COLO829 (cell line): ENCODE data around the gene SPAG6.
"Not testable (repeated sequence)": the region's sequence is repeated elsewhere in the genome, so short reads cannot be mapped to it uniquely, and the experiment has no call there.

ENCODE experiments used
- DNase-seq: peaks from one replicate; pipeline ENCODE4 v3.0.0; 2012; ENCODE audit warnings: low spot score

SPAG6 gene

DNA sequence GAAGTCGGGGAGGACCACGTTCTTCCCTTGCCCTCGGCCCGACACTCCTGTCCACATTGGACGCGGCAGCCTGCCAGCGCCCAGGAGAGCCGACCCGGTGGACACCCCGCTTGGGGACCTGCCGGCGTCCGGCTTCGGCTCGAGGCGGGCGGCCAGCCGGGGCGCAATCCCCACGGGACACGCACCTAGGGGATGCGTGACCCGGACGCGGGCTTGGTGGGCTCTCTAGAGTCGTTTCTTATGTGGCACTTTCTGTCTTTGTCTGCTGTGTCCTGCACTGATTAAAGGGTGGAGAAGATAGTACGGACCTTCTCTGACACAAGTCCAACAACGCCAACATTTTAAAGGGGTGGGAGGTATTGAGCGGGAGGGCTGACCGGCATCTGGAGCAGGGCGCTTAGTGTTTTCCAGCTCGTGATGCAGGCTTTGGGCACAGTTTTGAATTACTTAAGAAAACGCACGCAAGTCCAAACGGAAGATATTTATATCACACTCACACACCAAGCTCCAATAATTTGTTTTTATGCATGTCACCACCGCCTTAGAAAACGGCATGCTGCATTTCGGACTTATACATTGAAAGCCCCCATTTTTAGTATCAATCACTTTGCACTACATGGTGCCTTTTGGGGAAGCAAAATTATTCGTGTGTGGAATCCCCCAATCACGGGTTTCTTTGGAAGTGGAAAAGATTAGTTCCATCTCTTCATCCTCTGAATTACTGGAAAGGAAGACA, 3.9 kb upstream of the SPAG6 start:
- no peak for DNase-seq

DNA sequence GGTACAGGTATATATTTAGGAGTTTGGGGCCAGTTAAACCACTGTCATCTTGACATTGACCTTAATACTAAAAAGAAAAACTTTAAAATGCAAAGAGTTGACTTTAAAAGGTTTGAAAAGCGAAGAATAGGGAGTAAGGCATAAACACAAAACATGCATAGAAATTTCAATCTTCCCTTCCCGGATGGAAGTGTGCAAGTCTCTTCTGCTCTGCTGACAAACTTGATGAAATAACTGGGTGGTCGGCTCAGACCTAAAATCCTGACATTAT, 3.4 kb upstream of the SPAG6 start:
- no peak for DNase-seq

DNA sequence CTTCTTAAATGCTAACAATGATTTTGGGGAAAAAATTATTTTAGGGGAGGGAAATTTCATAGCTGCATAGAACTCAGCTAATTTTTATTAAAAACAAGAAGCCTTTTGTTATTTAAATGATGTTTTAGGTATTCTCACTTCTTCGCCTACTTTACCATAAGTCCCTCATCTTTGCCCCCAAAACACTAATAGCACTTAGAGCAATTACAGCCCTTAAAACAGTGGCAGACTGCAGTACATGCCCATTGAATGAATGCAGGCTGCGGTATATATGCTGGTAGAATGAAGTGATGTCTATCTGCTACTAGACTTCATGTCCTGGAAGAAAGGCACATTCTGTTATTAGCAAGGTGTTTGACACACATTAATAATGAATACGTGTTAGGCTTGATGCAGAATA, 2.9 kb upstream of the SPAG6 start:
- DNase-seq, result no peak

DNA sequence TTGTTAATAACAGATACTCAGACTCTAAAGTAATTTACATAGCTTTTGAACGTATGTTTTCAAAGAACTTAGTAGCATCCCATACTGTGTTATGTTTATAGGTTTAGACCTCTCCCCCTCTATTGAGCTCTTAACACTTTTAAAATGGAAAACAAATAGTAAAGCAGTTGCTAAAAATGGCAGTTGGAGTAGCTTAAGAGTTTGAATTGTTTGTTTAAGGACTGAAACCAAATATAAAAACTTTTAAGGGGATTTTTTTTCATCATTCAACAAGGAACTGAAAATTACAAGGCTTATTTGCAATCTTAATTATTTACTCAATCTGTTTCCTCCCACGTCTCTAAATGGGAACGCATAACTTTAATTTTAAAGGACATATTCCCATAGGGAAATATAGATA, 1.6 kb upstream of the SPAG6 start:
- DNase-seq, result no peak

DNA sequence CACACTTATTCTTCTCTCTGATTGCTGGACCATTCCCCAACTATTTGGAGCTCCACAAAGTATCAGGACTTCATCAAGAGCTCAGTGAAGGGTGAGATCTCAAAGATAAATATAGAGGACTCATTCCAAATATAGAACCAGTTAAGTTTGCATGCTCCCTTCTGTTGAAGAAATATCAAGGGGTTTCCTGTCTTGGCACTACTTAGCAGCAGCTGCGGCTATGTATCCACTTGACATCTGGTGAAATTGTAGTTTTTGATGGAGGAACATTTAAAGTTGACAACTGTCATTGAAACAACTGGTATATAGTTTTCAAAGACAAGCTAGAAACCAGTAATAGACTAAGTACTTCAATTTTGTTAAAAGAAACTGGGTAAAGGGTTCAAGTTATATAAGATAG, 1.0 kb upstream of the SPAG6 start:
- no peak for DNase-seq

DNA sequence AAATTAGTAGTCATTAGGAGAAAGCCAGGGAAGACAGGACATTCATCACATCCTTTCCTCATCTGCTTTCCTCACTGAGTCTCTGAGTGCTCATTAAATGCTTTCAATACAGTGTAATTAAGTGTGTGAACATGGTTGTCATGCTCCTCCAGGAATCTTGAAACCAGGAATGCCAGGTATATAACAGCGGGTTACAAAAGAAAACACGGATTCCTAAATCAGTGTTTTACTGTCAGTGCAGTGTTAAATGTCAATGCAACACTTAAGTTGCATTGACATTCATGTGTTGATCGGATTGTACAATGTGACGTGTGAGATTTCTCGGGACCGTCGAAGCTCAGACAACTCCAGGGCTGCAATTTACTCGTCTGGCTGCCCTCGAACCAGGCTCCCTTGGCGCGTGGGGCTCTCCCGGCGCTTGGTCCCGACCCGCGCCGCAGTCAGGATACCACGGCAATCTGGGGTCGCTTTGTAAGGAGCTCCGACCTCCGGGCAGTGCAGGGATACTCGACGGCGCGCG, 455 bp upstream of the SPAG6 start:
- no peak for DNase-seq

DNA sequence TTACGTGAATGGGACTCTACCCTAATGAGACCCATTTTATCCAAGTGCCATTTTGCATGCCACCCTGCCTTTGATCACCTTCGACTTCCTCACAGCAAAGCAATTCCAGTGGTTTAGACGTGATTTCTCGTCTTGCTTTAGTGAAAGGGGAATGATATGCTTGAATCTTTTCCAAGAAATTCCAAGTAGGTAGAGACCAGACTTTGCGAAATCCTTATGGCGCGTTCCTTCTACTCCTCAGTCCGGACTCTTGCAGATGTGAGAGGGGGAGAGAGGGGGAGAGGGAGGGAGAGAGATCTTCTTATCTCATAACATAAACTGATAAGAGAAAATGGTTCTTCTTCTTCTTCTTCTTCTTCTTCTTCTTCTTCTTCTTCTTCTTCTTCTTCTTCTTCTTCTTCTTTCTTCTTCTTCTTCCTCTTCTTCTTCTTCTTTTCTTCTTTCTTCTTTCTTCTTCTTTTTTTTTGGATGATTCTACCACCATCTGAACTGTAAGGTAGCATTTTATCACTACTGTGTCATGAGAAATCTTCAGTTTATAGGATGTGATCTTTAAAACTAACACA, 883 bp downstream of the SPAG6 start:
- DNase-seq, result no peak

DNA sequence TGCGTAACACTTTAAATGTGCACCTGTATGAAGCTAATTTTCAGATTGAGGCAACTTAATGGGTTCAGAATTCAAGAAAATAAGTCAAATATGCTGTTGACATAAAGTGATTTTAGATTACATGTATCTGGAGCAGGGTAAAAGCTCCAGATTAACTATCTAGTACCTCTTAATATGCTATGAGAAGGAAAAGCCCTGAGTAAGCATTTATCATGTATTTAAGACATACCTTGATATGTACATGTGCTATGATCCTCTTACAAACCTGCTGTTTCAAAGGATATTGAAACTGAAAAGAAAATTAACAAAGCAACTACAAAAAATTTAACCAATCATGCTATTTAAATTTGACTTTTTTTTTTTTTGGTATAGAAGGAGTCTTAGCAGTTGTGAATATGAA, 4.5 kb downstream of the SPAG6 start:
- DNase-seq, result no peak

DNA sequence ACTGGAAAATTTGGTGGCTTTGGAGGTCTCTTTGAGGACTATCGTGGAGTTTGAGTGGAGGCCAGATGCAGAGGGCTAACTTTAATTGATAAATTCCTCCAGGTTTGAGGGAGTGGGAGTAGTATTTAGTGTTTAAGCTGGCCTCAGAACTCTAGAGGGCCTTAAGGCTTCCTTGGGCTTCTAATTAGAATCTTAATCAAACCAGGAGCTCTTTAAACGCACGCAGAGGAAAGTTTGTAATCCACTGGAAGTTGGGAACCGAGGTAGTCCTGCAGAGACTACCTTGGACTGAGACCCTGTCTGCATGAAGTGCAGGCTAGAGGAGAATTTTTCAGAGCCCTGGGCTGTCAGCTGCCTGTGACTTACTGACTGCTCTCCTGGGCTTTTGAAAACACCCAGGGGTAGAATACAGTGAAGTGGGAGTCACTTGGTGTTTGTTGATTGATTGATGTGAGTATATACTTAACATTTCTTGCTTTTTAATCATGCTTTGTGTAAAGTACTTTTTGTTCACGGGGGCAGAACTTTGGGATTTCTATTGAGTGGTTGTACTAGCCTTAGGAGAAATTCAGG, 5.9 kb downstream of the SPAG6 start:
- no peak for DNase-seq

DNA sequence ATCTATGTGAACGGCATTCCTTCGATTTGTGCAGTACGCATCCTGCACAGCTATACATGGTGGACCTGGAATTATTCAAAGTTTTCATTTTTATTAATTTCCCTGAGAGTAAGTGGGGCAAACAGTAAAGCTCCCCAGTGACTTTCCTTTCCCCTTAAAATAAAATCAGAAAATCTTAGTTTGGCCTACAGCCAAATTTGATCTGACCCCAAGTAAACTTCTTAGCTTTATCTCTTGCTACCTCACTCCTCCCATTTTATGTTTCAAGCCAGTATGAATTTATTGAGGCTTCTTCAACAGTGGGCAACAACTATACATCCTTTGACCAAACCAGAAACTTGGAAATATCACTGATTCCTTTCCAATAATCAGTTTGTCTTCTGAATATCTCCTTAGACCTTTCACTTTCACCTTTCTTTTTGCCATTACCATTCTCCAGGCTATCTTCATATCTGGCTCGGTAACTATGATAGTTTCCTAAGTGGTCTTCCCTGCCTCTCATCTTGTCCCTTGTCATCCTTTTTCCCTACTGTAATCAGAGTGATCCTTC, 11.1 kb downstream of the SPAG6 start:
- DNase-seq, result no peak

DNA sequence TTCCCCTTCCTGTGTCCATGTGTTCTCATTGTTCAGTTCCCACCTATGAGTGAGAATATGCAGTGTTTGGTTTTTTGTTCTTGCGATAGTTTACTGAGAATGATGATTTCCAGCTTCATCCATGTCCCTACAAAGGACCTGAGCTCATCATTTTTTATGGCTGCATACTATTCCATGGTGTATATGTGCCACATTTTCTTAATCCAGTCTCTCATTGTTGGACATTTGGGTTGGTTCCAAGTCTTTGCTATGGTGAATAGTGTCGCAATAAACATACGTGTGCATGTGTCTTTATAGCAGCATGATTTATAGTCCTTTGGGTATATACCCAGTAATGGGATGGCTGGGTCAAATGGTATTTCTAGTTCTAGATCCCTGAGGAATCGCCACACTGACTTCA, 12.5 kb downstream of the SPAG6 start:
- not testable (repeated sequence) for DNase-seq

DNA sequence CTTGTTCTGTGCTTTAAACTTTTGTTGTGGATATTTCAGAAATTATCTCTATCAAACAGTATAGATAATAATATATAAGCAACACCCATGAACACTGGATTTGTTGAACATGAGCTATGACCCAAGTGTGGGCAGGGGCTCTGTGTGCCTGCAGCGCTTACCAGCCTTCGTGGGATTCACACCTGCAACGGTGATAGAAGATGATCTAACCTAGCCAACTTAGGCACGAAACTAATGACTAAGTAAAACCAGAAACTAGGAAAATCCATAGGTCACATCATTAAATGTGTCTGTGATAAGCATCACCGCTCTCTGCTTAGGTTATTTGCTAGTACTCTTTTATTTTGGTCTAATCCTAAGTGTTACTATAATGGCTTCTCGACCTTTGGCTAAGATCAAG, 18.0 kb downstream of the SPAG6 start:
- no peak for DNase-seq

DNA sequence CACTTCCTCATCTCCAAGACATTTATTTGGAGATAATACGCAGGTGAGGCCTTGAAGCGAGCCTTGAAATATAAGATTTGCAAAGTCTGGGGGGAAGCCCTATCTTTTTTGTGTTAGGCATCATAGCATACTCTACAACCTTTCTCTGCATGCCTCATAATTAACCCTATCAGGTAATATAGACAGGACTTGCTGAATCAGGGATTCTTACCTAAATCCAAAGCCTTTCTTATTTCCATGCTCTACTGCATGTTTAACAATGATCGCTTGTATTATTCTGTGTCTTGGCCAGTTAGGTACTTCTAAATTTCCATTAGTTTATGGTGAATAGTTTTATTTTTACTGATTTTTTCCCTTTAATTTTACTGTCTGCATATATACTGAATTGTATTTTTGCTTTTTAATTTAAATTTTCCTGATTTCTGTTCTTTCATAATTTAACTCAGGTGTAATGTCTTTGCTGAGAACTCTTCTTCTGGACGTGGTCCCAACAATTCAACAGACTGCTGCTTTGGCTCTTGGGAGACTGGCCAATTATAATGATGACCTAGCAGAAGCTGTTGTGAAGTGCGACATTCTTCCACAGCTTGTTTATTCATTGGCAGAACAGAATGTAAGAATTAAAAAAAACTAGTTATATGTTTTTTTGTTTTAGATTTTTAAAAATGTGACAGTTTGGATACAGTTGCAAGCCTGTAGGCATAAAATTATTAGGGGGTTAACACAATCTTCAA, 19.3 kb downstream of the SPAG6 start:
- no peak for DNase-seq

DNA sequence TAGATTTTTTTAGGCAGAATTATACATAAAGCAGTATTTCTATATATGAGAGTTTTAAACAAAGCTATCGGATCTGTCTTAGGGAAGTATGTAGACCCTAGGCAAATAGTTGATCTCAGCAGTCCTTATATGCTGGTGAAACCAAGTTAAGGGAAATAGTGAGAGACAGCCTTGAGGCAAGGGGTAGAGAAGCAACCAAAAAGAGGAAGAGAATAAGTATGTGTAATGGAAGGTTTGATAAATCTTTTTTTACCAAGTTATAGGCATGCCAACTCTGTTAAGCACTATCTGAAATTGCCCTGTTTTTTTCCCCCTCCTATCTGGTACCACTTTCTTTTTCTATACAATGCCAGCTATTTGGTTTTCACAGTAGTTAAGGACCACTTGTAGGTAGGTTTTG, 19.9 kb downstream of the SPAG6 start:
- no peak for DNase-seq

DNA sequence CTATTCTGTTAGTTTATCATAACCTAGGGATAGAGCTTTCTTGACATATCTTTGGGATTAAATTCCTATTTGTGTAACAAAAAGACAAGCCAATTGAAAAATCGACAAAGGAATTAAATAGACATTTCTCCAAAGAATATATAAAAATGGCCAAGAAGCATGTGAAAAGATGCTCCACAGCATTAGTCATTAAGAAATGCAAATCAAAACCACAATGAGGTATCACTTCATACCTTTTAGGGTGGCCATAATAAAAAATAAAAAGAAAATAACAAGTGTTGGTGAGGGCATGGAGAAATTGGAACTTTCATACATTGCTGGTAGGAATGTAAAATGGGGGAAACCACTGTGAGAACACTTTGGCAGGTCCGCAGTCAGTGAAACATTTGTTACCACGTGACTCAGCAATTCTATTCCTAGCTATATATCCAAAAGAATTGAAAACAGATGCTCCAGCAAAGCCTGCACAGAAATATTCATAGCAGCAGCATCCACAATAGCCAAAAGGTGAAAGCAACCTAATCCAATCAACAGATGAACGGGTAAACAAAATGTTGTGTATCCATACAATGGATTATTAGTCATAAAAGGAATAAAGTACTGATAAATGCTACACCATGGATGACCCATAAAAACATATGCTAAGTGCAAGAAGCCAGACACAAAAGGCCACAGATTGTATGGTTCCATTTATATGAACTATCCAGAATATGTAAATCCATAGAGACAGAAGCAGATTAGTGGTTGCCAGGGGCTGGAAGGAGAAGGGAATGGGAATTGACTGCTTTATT, 20.5 kb downstream of the SPAG6 start:
- no peak for DNase-seq

DNA sequence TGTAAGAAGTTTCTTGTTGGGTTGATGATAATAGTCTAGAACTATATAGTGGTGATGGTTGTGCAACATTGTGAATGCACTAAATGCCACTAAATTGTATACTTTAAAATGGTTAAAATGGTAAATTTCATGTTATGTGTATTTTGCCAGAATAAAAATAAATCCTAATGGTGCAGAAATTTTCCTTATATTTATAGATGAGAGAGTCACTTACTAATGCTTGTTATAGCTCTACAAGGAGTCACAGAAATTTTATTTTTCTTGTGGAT, 21.1 kb downstream of the SPAG6 start:
- DNase-seq, result no peak

DNA sequence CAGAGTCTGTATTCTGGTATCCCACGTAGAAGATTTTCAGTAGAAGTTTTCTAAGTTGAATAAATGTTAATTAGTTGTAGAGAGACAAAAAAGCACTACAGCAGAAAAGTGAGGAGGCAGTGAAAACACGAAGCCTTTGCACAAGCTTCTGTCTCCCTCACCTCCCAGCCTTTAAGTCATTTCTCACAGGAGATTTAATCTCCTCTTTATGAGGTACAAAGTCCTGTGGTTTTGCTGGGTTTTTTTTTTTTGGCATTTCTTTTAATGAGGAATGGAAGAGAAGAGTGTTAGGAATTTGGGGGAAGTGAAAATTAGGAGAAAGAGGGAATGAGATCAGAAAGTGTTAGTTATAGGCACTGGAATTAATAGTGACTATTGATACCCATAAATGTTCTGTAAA, 21.5 kb downstream of the SPAG6 start:
- no peak for DNase-seq

DNA sequence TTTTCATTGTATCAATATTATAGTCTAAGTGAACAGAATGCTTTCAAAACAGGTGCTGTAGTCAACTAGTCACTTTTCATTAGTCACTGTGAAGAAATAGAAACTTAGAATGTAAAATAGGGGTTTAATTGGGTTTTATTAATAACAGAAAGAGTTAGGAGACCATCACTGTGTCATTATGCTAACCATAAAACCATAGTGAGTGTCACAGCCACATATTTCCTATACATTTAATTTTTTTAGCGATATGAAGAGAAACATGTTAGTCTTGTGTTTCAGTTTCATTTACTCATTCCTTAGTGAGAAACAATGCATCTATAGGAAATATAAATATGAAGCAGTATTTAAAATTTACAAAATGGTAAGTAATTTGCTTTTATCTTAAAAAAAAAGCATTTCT, 22.2 kb downstream of the SPAG6 start:
- no peak for DNase-seq

DNA sequence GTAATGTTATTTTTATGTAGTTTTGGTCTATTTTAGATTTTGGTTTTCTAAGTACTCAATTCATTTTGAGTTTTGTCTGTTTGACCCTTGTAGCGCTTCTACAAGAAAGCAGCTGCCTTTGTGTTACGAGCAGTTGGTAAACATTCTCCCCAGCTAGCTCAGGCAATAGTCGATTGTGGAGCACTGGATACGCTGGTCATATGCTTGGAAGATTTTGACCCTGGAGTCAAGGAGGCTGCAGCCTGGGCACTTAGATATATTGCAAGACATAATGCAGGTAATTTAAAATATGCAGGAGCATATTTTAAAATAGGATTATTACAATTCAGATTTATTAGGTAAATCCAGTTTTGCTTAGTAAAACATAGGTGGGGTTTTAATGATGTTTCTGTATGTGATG, 23.1 kb downstream of the SPAG6 start:
- no peak for DNase-seq

DNA sequence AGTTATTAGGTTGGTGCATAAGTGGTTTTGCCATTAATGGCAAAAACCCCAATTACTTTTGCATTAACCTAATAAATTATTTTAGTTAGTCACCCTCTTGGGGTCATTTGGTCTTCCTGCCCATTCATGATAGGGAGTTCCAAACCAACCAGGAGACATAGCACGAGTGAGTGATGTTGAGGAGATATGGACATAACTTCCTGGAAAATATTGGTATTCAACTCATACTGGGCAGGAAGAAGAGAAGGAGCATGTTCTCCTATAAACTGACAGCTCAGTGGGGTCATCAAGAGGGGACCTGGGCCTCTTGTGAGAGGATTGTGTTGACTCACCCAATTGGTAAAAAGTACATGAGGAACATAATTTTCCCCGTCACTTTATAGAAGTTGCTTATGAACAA, 23.7 kb downstream of the SPAG6 start:
- no peak for DNase-seq

DNA sequence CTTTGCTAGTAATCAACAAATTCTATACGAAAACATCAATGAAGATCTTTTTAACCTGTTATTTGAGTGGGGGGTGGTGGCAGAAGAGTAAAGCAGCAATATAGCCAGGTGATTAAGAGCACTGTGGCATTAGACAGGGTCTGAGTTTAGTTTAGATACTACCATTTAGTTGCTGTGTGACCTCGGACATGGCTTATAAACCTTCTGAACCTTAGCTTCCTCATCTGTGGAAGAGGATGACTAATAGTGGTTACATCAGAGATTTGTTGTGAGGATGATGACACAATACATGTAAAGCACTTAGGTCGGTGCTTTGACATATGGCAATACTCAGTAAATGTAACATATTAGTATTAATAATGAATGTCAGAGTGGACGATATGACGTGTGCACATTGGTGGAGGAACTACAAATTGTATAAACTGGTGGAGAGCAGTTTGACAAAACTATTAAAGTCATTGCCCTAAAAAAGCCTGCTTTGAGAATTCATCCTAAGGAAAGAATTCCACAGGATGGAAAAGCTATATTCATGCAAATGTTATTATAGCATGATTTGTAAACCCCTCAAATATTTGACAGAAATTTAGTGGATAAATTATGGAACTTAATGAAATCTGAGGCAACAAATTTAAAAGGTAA, 24.3 kb downstream of the SPAG6 start:
- no peak for DNase-seq

DNA sequence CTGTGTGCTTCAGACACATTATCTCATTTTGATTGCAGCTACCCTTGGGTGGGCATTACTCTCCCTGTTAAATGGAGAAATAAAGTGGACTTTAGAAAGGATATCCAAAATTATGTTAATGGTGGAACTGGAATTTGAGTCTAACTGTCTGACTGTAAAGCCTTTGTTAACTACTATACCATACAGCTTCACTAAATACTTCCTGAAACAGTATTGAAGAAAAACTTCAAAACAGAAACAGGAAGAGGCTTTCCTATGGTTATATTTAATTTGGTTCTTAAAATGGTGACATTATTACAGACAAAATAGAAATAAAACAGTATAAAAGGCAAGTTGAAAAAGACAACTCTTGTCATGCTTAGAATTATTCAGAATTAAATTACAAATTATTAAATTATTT, 25.0 kb downstream of the SPAG6 start:
- no peak for DNase-seq
